Posterior vena cava (tissue), 2 donors: Measurements from ENCODE around the gene PWP2. TPM values are rescaled to one million over a fixed set of nuclear protein-coding genes. Genes with fewer than 3 reads are reported as not detected.
A peak's percentile ranks its signal among the peaks of the same experiment; 100 is the strongest.
"Not testable (repeated sequence)": the region's sequence is repeated elsewhere in the genome, so short reads cannot be mapped to it uniquely, and the experiment has no call there.

ENCODE experiments used
- DNase-seq: peaks from one replicate; pipeline ENCODE4 v3.0.0-alpha.2; 2020; ENCODE audit warnings: low spot score
- intact Hi-C, 2 donors: fragments of 100-400 bp; cut with DNase I; formaldehyde crosslinking; loops; one replicate each; pipeline versions ENCODE4 v1.14.1 to v1.14.2; 2022 to 2023
- long read RNA-seq, 2 donors: library from polyadenylated mRNA; unstranded; transcript quantifications; one replicate each; pipeline ENCODE4 v2.0.0, GENCODE V29; 2020 to 2021
- total RNA-seq, 2 donors: library from RNA; stranded (reverse); fragmentation: NEBNext Ultra II Directional; extraction: Animal tissue kit (Norgen Biotek cat#: 25700); gene quantifications; one replicate each; pipeline ENCODE4 v1.2.1, GENCODE V29; 2021
- donor health status: DM: yes; HTN: yes; CAD: no.
- donor health status: DM: yes; HTN: yes; CAD: no.

Gene PWP2
- total RNA-seq = 1 to 10 TPM; 4.5 to 5.4 TPM
- long read RNA-seq, donor 1, partial matches to known transcripts = 0 of 1 reads
- long read RNA-seq, donor 1, other reads (novel, unspliced or antisense) = 1 of 1 reads
- long read RNA-seq, donor 2, partial matches to known transcripts = 3 of 3 reads
- long read RNA-seq, donor 2, other reads (novel, unspliced or antisense) = 0 of 3 reads

DNA sequence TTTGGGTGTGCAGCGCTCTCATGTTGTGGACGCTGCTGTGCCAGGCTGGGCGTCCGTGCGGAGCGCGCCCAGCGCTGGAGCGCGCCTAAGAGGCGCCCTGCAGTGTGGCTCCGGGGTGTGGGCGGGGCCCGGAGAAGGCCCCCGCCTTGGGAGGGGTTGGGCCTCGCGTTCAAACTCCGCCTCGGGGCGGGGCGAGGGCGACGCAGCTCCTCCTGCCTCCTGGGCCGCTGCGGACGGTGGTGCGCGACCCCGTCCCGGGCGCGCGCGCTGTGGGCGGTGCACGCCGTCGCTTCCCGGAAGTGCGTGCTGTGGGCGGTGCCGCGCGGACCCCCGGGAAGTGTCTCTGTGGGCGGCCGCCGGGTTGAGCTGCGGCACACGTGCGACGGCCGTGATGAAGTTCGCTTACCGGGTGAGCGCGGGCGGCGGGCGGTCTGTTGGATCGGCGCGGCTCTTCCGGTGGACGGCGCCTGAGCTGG, at the start of gene PWP2:
Gene PWP2, plus strand, starts transcription at position 374 of the 476 bp plus-strand sequence. Its CDS starts 18 bp downstream, at position 392.
- DNase-seq = peak; percentile 34
- intact Hi-C loops = not testable (repeated sequence)

DNA sequence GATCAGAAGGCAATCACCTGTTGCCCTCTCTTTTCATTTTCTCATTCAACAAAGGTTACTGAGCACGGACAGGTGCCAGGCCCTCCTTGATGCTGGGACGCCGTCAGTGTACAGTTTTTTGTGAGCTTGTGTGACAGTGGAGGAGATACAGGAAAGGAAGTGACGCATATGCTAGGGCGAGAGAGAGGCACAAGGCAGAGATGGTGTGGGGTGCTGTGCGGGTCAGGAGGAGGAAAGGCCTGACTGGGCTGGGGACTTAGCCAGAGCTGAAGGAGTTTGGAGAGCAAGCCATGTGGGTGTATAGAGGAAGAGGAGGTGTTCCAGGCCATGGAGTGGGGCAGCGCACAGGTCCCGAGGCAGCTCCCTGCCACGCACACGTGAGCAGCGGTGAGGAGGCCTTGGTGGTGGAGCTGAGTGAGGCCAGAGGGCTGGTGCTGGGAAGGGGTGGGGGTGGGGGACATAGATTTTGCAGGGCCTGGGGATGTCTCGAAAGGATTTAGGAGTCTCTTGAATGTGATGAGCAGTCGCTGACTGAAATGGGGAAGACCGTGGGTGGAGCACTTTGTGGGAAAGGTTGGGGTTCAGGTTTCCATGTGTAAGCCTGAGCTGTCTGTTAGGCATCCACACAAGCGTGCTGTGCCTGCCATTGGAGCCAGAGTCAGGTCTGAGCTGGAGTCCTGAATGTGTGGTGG, 49.1 kb upstream of the PWP2 start:
- DNase-seq = no peak
- intact Hi-C loops = no loop called here

DNA sequence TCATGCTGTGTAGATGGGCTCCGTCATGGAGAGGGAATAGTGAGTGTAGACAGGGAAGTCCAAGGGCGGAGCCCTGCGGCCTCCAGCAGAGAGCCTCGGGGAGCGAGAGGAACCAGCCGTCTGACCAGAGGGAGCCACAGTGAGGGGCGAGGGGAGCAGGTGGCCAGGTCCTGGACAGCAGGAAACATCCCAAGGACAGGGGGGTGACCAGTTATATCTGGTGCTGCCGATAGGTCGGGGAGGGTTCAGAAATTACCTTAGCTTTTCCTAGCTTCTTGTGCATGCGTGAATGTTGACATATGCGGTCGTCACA, 48.6 kb upstream of the PWP2 start:
- intact Hi-C loops = no loop called here
- no peak for DNase-seq

DNA sequence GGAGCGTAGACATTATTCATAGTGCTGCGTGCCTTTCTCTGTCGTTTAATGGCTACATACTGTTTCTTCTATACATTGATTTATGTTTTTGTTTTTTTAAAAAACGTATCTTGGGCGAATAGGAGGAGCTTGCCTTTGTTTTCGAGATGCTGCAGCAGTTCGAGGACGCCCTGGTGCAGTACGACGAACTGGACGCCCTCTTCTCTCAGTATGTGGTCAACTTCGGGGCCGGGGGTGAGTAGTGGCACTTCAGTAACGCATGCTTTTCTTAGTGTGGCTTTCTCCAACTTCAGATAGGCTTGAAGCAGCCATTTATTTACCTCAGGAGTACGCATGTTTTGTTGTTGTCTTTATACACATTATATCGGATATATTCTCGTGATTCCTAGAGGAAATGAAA, 48.2 kb upstream of the PWP2 start:
- no peak for DNase-seq
- intact Hi-C loops = no loop called here

DNA sequence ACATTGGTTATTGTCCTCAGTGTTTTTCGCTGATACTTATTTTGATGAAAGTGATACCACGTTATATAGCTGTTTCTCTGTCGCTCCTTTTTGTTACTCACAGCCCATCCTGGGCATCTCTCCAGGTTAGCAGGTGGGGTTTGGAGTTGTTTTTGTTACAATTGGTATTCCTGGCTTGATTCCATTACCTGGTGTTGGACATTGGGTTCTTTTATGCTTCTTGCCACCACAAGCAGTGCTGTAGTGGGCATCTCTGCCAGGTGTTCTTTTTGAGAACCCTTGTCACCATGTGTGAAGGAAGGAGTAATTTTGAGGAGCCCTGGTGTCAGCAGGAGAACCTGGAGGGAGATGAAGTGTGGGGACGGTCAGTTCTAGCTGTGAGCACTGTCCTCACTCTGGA, 47.5 kb upstream of the PWP2 start:
- no peak for DNase-seq
- intact Hi-C loops = no loop called here

DNA sequence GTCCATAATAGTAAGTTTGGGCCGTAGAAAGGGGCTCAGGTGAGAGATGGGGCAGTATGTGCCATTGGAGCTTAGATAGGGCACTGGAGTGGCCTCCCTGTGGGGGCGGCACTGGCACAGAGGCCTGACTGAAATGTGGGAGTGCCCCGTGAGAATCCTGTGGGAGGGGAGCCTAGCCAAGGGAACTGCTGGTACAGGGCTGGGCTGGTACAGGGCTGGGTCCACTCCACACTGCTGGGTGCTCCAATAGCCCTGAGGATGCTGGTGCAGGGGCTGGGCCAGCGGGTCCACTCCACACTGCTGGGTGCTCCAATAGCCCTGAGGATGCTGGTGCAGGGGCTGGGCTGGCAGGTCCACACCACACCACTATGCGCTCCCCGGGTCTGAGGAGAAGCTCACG, 44.8 kb upstream of the PWP2 start:
- intact Hi-C loops = no loop called here

DNA sequence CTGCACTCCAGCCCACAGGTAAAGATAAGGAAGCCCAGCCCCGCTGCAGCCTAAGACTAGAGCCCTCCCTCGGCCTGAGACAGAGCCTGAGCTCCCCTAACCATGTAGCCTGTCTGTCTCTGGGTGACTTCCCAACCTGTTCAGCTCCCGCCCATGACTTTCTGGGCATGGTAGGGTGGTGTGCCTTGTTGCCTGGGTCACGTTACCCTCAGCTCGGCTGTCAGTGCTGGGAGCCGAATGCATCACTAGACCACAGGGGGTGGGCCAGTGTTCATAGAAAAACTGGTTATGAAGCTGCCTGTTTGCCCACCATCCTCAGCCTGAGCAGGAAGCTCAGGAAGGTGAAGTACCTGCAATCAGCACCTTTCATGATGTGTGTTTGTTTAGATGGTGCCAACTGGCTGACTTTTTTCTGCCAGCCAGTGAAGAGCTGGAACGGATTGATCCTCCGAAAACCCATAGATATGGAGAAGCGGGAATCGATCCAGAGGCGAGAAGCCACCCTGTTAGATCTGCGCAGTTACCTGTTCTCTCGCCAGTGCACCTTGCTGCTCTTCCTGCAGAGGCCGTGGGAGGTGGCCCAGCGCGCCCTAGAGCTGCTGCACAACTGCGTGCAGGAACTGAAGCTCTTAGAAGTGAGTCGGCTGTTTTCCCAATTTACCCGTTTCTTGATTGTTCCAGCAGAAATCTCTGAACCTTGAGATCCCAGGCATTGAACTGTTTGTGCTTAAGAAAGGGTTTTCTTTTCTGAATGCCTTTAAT, 43.9 kb upstream of the PWP2 start:
- no peak for DNase-seq

More for the DNA sequence above, 44.8 kb upstream of the PWP2 start:
- no peak for DNase-seq

DNA sequence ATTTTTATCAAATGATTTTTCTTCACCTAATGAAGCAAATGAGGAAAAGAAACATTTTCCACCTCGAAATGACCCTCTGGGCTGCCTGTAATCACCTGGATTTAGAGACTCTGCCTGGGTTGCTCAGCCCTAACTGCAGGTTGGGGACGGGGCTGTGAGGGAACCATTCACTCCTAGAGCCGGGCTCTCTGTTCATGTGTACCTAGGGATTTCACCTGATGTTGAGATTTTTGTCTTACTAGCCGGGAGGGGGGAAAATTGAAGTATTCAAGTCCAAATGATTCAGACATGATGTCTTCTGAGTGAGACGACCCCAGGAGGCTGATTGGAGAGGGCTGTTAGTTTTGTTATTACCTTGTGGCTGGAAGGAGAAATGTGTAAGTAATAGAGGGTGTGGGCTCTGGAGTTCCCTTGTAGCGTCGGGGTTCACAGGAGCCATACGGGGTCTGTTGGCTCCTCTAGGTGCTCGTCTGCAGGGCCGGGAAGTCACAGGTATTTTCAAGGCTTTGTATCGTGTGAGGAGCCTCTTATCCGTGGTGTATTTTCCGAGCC, 42.3 kb upstream of the PWP2 start:
- intact Hi-C loops = no loop called here
- DNase-seq = no peak

More for the DNA sequence above, 43.9 kb upstream of the PWP2 start:
- intact Hi-C loops = no loop called here

DNA sequence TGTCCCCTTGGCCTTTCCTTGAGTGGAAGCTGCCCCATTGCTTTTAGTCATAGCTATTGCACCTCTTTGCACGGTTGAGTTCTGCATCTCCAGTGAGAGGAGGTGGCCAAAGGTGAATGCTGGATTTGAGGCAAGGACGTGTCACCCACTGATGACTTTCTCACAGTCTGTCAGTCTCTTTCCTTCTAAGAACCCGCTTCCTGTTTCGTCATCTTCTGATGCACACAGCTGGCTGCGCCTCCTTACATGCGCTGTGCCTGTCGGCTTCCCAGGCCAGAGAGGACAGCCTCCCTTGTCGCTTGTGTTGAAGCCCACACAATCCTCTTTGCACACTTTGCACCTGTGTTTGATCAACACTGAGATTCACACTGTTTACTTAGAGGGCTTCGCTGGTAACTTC, 41.8 kb upstream of the PWP2 start:
- intact Hi-C loops = no loop called here
- DNase-seq = no peak

DNA sequence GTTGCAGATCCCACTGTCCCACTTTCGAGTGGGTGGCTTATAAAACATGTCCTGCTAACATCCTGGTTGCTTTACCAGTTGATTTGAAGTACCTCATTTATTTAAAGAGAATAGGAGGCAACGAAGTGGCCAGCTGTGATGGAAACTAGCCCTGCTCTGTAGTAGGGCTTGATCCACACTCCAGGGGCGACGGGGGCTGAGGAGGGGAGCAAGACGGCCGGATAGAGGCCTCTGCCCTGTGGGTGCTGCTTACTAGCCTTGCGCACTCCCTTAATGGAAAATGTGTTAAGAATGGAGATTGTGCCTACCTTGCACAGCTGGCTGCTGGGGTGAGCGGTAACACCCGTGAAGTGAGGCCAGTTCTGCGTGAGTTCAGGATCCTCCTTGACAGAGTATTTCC, 41.1 kb upstream of the PWP2 start:
- intact Hi-C loops = no loop called here
- no peak for DNase-seq

DNA sequence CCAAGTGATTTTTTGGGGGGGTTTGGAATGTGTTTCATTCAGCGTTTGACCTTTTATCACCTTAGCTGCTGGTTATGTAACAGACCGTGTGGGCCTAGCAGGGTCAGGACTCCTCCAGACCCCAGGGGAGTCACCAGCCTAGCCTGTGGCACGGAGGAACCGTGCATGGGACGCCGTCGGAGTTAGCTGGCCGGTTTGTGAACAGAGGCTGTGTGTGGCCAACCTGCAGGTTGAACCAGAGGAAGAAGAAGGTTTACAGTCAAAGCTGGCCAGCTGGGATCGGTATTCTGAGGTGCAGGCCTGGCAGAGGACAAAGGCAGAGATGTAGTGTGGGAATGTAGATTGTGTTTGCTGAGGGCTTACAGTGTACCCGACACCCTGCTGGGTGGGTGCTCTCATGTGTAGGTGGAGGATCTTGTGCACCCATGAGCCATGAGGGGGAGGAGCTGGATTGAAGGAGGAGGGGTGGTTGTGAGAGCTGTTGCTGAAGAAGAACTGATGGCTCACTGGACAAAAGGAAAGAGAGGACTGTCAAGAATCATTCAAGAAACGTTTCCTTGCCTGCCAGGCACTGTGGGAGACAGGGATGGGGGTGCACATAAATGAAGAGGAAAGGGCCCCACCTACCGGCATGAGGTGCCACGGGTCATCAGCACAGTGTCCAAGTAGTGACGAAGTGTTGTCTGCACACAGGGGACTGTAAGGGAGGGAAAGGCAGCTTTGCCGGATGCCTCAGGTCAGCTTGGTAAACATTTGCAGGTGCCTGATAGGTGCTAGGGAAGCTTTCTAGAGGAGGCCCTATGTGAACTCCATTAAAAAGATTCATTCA, 40.0 kb upstream of the PWP2 start:
- no peak for DNase-seq
- intact Hi-C loops = no loop called here

DNA sequence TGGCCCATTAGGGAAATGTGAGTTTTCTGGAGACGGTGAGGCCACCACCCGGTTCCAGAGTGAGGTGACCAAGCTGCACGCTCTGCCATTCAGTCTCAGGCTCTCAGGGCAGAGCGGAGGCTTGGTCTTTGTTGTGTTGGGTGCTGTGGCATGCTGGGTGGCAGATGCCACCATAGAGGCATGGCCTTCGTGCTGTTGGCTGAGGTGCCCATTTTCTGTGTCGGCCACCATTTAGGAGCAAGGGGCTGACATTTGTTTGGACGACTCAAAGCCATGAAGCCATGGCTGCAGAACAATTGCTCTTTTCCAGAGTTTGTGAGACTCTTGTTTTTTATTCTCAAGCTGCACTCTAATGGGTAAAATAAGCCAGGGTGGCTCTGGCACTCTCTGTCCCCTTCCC, 36.8 kb upstream of the PWP2 start:
- intact Hi-C loops = no loop called here
- peak; percentile 61 for DNase-seq

DNA sequence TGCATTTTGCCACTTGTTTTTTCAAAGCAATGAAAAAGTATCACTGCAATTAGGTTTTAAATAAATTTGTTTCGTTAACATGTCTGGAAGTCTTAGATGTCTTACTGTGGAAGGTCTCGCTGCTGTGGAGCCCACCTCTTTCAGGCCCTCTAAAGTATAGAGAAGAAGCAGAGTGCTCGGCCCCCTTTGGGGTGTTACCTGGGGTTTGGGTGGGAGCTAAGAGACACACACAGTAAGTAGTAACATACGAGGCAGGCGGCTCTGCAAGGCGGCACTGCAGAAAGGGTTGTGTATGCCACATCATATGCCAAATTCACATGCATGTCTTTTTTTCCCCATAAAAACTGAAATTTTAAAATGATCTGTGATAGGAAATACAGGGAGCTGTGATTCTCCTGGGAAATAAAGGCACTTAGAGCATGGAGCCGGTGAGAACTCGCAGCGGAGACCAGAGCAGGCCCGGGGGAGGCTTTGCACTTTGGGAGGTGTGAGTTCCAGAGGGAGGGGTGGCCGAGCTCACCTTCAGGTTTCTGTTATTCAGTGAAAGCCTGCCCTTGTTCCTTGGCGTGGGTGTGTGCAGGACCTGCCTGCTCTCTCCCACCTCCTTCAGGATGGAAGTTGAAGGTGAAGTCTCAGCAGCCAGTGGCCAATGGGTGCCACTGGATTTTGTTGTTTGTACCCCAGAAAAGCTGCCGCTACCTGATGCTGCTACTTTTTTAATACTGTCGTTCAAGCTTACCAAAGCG, 35.7 kb upstream of the PWP2 start:
- DNase-seq = peak; percentile 46
- intact Hi-C loops = no loop called here

DNA sequence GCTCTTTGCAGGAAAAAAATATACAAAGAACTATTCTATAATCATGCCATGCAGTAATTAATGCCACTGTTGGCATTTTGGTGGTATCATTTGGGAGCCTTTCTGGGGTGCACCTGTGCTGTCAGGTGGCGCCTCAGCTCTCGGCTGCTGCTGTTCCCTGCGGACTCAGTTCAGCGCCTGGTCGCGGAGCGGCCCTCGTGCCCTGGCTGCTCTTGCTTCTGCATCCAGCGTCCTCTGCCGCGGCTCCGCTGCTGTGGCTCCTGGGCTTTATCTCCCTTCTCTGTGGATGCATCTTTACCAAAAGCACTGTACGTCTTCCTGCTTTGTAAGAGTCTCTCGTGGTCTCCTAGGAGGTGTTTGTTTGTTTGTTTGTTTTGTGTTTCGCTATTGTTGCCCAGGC, 35.1 kb upstream of the PWP2 start:
- DNase-seq = peak; percentile 81
- intact Hi-C loops = no loop called here

DNA sequence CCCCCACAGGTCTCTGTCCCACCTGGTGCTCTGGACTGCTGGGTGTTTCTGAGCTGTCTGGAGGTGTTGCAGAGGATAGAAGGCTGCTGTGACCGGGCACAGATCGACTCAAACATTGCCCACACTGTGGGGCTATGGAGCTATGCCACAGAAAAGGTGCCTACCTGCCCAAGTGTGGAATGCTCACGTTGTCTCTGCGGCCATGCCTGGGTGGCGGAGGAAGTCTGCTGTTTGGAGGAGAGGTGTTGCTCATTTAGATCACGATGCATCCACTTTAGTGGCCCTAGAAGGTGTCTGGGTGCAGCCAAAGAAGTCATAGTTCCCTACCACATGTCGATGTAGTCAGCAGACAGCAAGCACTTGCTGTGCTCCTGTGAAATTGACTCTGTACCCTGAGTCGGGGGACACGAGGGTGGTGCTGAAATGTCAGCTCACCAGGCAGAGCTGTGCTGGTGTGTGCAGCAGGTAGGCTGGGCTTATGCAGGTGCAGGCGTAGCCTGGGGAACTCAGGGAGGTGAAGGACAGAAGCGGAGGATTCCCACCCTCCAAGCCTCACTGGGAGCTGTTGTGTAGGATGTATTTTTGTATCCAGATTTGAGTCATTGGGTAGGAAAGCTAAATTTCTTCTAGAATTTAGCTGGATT, 32.8 kb upstream of the PWP2 start:
- intact Hi-C loops = no loop called here
- peak; percentile 41 for DNase-seq

DNA sequence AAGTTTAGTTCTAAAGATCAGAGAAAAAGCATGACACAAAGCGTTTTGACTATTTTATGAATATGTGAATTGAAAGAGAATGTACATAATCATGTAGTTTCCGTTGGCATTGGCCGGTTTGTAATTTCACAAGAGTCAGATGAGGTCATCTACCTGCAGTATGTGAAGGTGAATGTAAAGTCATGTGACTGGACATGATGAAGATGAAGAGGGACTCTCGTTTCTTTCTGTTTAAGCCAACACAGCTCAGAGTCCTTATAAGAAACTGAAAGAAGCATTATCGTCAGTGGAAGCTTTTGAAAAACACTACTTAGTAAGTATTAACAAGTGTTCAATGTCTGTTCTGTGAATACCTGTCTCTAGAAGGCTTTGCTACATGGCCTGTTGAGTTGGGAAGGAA, 30.9 kb upstream of the PWP2 start:
- intact Hi-C loops = no loop called here
- DNase-seq = no peak

DNA sequence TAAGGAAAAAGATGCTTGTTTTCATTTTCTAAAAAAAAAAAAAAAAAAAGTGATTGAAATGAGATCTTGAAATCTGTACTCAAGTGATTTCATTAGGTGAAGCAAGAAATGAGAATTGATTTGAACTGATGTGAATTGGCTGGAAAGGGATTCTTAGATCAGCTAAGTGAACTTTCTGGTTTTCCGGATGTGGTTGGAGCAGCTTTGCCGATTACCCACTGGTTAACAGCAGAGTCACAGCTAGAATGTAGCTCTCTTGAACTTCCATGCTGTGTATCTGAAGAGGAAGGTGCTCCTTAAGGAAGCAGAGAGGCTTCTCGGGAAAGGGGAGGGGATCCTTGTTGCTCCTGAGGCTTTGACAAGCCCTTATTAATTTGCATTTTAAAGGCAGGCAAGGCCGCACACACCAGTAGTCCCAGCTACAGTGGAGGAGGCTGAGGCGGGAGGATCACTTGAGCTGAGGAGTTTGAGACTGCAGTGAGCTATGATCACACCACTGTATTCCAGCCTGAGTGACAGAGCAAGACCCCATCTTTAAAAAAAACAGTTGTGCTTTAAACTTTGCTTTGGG, 28.7 kb upstream of the PWP2 start:
- intact Hi-C loops = no loop called here
- no peak for DNase-seq

DNA sequence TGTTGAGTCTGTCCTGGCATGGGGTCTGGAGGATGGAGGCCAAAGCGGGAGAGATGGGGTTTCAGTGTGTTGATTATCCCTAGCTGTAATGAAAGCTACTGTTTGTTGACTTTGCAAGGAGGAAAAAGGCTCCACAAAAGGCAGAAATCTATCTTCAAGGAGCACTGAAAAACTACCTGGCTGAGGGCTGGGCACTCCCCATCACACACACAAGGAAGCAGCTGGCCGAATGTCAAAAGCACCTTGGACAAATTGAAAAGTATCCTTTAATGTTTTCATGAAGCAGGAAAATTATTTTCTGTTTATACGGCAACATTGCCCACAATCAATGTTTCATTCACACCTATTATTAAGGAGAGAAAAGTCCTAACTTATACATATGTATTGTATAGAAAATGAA, 27.8 kb upstream of the PWP2 start:
- intact Hi-C loops = no loop called here

More for the DNA sequence above, 27.8 kb upstream of the PWP2 start:
- no peak for DNase-seq
